ENCODE results near the gene SNRNP48. TPM values are rescaled to one million over a fixed set of nuclear protein-coding genes. Genes with fewer than 3 reads are reported as not detected.

The SNRNP48 gene
- polyA plus RNA-seq, 3 donors: 18.2 to 24.8 (median 23.7) TPM

DNA sequence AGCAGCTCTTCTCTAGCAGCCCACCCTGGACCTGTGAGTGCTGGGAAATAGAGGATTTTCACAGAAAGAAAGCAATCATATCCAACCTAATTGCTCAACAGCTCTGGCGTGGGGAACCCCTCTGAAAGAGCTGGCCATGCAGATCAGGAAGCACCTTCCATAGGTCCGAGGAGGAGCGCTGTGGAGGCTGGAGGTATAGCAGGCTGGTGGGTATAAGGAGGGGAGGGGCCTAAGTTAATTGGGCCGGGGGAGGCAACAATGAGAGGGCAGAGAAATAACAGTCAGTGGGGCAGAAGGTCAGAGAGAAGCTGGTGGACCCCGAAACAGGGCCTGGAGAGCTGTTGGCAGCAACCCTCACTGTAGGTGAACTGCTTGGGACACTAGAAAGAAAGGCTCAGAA is 40.8 kb downstream of the SNRNP48 start:
- DNase-seq (ENCODE audit: extremely low read depth in 1 of 11, low read depth in 9 of 11, low spot score in 4 of 11): no peak

- DNase-seq (ENCODE audit: extremely low read depth in 1 of 11, low read depth in 9 of 11, low spot score in 4 of 11): no peak
Observed at GRCh38 chr6:7631466-7631865, 41.5 kb downstream of the SNRNP48 start.

DNA sequence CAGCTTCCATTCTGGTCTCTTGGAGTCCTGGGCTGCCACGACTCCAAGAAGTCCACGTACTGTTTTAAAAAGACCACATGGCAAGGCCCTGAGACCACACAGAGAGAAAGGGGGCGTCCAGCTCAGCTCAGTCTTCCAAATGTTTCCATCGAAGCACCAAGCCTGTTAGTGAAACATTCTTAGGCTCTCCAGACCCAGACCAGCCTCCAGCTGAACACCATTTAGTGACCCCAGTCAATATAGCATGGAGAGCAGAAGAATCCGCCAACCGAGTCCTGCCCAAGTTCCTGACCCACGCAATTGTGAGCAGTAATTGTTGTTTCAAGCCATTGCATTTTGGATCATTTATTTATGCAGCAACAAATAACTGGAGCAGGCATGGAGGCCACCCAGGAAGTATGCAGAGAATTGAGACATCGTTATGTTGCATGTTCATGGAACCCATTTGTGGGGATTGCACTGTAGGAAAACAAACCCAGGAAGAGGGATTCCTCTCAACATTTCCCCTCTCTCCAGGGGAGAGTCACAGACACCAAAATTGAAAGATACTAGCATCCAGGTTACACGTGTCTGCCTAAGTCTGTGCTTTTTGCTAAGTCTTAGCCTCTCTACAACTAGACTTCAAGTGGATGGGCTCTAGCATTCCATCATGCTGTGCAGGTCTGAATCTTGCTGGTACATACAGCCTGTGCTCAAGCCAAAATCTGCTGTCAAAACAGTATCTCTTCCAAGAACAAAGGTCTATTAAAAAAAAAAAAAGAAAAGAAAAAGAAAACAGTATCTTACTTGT is 42.7 kb downstream of the SNRNP48 start:
- DNase-seq (ENCODE audit: extremely low read depth in 1 of 11, low read depth in 9 of 11, low spot score in 4 of 11): no peak

- DNase-seq (ENCODE audit: extremely low read depth in 1 of 11, low read depth in 9 of 11, low spot score in 4 of 11): no peak
Observed at GRCh38 chr6:7633361-7633760, 43.4 kb downstream of the SNRNP48 start.

DNA sequence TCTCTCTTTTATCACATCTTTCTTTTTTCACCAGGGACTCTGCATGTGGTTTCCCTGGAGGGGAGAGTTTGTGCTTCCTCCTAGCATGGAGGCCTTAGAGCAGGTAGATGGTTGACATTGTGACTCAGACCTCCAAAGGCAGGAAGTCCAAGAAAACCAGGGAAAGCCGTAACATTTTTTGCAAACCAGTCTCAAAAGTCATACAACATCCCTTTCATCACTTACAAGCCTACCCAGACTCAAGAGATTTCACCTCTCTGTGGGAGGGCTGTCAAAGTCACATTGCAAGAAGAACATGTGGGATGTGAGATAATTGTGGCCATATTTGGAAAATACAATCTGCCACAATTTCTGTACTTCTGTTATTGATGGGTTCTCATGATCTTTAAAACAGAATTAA is 46.2 kb downstream of the SNRNP48 start:
- no peak for DNase-seq (ENCODE audit: extremely low read depth in 1 of 11, low read depth in 9 of 11, low spot score in 4 of 11)

DNA sequence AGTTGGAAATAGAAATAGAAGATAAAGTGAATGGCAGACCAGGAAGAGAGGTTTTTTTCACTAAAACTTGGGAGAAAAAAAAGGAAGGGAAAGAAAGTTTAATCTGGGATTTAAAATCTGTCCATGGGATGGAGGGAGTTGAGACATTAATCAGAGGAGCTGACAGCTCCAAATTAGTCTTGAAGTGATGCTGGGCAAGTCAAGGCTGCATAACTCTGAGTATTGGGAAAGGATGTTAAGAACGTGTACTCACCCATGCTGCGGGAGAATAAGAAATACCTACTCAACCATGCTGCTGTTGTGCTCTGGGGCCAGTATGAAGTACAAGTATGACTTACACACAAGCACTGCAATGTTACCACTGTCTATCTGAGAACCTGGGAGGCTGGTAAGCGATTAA is 47.5 kb downstream of the SNRNP48 start:
- DNase-seq (ENCODE audit: extremely low read depth in 1 of 11, low read depth in 9 of 11, low spot score in 4 of 11): no peak

DNA sequence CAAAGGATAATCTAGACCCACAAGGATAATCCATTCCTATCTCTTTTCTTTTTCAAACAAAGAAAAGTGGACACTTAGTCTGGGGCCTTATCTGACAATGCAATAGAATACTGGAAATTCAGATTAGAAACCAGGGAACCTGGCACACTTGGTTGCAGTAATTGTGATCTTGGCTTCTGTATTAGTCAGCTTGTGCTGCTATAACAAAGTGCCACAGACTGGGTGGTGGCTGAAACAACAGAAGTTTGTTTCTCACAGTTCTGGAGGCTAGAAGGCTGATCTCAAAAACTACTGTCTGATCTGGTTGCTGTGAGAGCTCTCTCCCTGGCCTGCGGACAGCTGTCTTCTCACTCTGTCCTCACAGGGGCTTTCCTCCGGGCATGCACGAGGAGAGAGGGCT is 49.4 kb downstream of the SNRNP48 start:
- no peak for DNase-seq (ENCODE audit: extremely low read depth in 1 of 11, low read depth in 9 of 11, low spot score in 4 of 11)

GRCh38 chr6:7640016-7640415 is 50.0 kb downstream of the SNRNP48 start:
- no peak for DNase-seq (ENCODE audit: extremely low read depth in 1 of 11, low read depth in 9 of 11, low spot score in 4 of 11)

GRCh38 chr6:7640607-7641577 is 50.9 kb downstream of the SNRNP48 start:
- no peak for DNase-seq (ENCODE audit: extremely low read depth in 1 of 11, low read depth in 9 of 11, low spot score in 4 of 11)

GRCh38 chr6:7642791-7643190 is 52.8 kb downstream of the SNRNP48 start:
- DNase-seq (ENCODE audit: extremely low read depth in 1 of 11, low read depth in 9 of 11, low spot score in 4 of 11): no peak

DNA sequence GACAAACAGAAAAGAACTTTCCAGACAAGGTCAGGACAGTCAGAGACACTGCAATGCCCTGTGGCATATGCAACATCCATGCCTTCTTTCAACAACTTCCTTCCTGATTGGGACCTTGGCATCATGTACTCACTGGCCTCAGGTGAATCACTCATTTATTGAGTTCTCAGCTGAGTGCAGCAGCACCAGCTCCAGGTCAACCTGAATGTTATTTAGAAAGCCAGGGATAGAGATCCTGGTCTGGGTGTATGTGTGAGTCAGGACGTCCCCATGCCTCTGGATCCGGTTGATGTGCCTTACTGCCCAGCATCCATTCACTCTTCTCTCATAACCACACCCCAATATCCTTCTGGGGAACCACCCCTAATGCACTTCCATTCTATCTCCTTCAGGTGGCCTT is 54.4 kb downstream of the SNRNP48 start:
- DNase-seq (ENCODE audit: extremely low read depth in 1 of 11, low read depth in 9 of 11, low spot score in 4 of 11): no peak

DNA sequence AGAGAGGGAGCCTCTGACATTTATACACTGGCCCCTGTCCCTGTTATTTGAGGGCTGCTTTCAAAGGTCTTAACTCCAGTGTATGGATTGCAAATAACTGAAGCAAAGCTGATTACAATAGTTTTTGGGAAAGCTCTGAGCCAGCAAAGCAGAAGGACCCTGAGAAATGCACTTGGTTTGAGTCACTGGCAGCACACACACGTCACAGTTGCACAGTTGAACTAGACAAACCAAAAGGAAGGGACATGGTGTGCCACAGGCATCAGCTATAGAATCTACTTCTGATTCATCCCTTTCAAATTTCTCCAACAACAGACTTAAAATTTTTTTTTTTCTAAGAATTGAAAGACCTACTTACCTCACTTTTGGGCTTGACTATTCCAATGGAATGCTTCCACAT is 56.4 kb downstream of the SNRNP48 start:
- no peak for DNase-seq (ENCODE audit: extremely low read depth in 1 of 11, low read depth in 9 of 11, low spot score in 4 of 11)

- DNase-seq (ENCODE audit: extremely low read depth in 1 of 11, low read depth in 9 of 11, low spot score in 4 of 11): no peak
Observed at GRCh38 chr6:7647504-7647903, 57.5 kb downstream of the SNRNP48 start.

GRCh38 chr6:7649037-7649810 is 59.2 kb downstream of the SNRNP48 start:
- DNase-seq (ENCODE audit: extremely low read depth in 1 of 11, low read depth in 9 of 11, low spot score in 4 of 11): no peak

GRCh38 chr6:7650878-7651277 is 60.9 kb downstream of the SNRNP48 start:
- DNase-seq (ENCODE audit: extremely low read depth in 1 of 11, low read depth in 9 of 11, low spot score in 4 of 11): no peak

GRCh38 chr6:7652957-7653356 is 63.0 kb downstream of the SNRNP48 start:
- DNase-seq (ENCODE audit: extremely low read depth in 1 of 11, low read depth in 9 of 11, low spot score in 4 of 11): no peak

DNA sequence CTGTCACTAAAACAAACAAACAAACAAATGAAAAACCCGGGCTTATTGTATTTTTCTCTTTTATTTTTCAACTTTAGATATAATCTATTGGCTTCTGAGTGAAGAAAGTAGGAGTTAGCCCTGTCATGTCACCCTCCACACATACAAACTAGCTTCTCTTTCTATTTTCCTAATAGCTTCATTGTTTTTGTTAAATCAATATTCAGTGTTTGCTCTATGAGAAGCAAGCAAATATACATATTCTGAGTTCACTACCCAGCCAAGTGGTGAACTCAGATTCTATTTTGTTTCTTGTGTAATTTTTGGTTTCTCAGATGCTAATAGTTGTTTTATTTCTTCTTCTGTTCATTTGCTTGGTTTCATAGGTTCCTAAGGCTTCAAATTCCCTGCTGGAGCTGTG is 66.4 kb downstream of the SNRNP48 start:
- DNase-seq (ENCODE audit: extremely low read depth in 1 of 11, low read depth in 9 of 11, low spot score in 4 of 11): no peak

GRCh38 chr6:7658543-7658942 is 68.5 kb downstream of the SNRNP48 start:
- no peak for DNase-seq (ENCODE audit: extremely low read depth in 1 of 11, low read depth in 9 of 11, low spot score in 4 of 11)

- DNase-seq (ENCODE audit: extremely low read depth in 1 of 11, low read depth in 9 of 11, low spot score in 4 of 11): no peak
Observed at GRCh38 chr6:7661364-7661763, 71.4 kb downstream of the SNRNP48 start.

All from renal cortex interstitium (tissue), 11 donors.